ENCODE results near the gene MARCHF3.
"Not testable (repeated sequence)": the region's sequence is repeated elsewhere in the genome, so short reads cannot be mapped to it uniquely, and the experiment has no call there.

The MARCHF3 gene

DNA sequence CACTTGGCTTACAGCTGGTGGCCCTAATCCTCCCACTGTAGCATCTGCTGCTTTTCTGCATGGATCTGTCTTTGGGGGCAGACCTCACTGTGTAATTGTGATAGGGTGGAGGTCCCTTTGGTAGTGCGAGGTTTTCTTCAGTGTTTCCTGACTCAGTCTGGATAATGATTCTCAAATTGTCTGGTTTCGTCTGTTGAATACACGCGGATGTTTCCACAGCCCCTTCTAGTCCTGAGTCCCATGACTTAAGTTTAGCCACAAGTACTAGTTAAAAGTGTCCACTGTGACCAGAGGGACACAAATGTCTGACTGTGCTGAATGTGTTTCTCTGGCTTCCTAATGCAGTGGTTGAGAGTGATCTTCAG is 182.9 kb downstream of the MARCHF3 start:
- DNase-seq (ENCODE audit: low spot score), result no peak

DNA sequence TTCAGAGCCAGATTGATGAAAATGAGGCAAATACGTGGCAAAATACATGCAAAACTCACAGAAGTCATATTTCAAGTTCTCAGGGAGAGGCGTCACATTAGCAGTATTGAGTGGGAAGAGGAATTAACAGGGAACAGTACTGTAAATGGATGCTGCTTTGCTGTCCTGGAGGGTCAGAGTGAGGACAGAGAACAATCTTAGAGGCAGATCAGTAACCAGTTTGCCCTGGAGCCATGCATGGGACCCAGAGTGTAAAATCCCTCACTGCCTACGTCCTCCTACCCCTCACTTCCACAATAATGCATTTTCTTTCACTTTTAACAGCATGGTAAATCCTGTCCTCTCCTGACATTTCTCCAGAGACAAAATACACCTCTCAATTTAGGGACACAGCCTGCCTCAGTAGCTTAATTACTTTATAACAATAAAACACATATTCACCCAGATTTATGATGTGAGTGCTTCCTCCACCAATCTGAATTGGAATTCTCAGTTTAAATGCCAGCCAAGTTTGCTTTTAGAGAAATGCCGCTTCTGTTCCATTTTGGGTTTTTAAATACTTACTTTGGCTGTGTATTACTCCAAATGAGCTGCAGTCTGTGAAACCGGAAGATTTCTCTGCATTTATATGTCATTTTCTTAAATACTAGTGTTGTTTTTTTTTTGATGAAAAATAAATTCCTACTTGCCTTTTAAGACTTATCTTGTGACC is 183.5 kb downstream of the MARCHF3 start:
- no peak for DNase-seq (ENCODE audit: low spot score)

DNA sequence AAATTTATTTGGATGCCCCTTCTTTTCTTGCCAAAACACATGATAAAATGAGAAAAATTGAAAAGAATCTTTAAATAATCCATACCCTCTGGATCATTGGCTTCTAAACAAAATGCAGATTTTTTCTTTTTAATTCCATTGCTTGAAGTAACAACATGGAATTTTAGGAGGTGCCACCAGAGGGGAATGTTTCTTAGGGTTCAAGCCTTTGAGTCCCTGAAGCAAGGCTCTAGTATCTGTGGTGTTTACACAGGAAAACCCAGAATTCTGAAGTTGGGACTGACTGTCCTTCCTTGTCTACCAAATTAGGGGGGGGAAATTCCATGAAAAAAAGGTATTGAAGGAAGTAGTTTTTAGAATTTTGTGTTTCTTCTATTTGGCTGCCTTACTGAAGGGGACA is 184.0 kb downstream of the MARCHF3 start:
- no peak for DNase-seq (ENCODE audit: low spot score)

DNA sequence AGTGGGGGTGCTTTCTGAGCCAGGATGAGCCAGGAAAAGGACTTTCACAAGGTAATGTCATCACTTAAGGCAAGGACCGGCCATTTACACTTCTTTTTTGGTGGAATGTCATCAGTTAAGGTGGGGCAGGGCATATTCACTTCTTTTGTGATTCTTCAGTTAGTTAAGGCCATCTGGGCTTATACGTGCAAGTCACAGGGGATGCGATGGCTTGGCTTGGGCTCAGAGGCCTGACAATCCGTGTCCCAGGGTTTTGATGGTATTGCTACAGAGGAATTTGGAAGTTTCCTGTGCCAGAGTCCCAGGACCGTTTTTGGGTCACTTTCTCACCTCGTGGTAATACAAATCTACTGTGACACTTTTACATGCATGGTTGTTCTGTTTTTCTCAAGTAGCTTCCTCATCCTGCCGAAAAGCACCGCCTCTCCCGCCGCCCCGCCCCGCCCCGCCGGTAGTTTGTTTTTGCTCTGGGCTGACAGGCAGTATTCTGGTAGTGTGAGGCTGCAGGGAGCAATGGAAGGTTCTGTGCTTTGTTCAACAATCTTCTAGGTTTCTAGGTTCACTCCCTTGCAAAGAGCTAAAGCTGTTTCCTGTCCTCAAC is 184.8 kb downstream of the MARCHF3 start:
- DNase-seq (ENCODE audit: low spot score), result peak; percentile 66

DNA sequence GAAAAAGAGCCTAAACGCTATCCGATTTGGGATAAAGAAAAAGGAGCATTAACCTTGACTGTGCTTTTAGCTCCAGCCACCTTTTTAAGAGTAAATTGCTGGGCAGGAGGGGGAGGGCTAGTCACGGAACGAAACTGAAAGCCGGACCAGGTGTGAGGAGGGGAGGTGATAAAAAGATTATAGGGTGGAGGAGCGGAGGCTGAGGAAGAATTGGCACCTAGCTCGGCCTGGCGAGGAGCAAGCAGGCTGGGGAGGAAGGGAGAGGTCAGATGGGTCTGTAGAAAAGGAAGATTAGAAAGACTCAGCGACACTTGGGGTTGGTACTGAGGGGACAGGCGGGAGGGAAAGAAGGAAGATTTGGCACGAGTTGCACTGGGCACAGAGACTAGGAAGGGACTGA is 187.0 kb downstream of the MARCHF3 start:
- not testable (repeated sequence) for DNase-seq (ENCODE audit: low spot score)

DNA sequence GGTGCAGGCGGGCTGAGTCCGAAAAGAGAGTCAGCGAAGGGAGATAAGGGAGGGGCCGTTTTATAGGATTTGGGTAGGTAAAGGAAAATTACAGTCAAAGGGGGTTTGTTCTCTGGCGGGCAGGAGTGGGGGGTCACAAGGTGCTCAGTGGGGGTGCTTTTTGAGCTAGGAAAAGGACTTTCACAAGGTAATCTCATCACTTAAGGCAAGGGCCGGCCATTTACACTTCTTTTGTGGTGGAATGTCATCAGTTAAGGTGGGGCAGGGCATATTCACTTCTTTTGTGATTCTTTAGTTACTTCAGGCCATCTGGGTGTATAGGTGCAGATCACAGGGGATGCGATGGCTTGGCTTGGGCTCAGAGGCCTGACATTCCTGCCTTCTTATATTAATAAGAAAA is 191.0 kb downstream of the MARCHF3 start:
- DNase-seq (ENCODE audit: low spot score), result not testable (repeated sequence)

DNA sequence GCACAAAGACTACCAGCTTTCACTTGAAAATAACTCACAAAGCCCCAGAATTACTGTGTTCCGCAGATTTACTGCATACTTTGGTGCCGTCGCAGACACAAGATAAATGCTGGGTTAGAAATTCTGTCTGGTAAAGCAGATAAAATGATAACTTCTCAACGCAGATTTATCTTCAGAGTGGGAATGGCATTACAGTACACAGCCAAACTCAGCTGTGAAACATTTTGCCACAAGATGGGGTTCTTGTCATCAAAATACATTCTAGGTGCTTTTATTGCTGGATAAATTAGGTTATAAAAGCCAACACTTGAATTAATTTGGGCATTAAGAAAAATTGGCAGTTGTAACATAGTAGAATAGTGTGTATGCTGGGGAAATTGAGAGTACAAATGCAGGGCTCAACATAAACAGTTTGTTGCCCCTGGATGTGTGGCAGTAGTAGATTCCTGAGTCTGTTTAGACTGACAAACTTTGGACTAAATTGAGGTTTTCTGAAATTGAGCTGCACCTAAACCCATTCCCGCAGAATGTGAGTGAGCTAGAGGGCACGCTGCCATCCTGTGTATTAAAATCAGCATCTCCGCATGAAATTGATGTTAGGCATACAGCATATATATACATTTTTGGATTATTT is 192.3 kb downstream of the MARCHF3 start:
- DNase-seq (ENCODE audit: low spot score), result no peak

DNA sequence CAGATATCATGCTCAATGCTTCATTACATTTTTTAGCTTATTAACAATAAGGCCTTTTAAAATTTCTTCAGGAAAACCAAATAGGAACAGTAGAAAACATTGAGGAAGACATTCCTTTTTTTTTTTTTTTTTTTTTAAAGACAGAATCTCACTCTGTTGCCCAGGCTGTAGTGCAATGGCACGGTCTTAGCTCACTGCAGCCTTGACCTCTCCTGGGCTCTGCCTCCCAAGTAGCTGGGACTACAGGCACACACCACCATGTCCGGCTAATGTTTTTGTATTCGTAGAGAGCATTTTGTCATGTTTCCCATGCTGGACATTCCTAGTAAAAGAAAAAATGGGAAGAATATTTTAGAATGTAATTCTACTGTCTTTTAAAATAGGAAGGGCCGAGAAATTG is 193.1 kb downstream of the MARCHF3 start:
- DNase-seq (ENCODE audit: low spot score), result no peak

DNA sequence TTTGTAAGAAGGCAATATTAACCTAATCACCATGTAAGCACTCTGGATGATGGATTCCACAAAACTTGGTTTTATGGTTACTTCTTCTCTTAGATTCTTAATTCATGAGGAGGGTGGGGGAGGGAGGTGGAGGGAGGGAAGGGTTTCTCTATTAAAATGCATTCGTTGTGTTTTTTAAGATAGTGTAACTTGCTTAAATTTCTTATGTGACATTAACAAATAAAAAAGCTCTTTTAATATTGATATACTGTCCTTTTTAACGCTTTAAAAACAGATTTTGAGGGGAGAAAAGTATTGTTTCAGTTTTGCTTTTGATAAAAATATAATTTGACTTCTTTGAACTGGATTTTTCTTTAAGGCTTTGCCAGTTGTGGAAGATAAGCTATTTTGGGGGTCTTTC is 193.6 kb downstream of the MARCHF3 start:
- DNase-seq (ENCODE audit: low spot score), result no peak

DNA sequence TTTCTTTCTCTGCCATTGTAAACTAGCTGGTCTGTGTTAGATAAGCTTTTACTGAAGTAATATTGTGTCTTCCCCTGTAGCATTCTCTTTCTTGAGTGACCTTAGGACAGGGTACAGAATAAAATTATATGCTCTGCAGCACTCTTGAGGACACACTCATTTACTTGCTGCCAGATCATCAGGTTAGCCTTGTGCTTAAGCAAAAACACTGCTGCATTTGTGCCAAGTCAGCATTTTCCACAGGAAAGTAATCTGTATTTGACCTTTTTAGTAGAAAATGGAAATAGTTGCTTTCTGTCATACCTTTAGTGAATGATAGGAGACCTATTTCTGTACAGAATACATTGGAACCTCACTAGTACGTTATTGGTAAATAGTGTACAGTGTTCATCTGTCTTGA is 199.2 kb downstream of the MARCHF3 start:
- DNase-seq (ENCODE audit: low spot score), result no peak

DNA sequence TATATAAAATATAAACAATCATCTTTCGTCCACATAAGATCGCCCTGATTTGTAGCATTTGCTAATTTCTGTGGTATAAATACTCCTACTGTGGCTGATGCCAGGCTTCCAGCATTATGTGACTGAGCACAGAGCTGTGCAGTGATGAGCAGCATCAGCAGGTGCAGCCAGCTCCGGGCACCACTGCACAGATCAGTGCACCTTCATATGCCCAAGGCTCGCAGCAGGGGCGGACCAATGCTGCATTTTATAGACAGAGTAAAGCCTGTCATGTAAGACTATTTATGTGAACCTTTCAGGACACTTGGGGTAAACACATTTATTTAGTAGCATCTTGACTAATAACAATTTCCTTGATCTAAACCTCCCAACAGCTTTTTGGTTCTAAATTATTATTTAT is 200.3 kb downstream of the MARCHF3 start:
- no peak for DNase-seq (ENCODE audit: low spot score)

DNA sequence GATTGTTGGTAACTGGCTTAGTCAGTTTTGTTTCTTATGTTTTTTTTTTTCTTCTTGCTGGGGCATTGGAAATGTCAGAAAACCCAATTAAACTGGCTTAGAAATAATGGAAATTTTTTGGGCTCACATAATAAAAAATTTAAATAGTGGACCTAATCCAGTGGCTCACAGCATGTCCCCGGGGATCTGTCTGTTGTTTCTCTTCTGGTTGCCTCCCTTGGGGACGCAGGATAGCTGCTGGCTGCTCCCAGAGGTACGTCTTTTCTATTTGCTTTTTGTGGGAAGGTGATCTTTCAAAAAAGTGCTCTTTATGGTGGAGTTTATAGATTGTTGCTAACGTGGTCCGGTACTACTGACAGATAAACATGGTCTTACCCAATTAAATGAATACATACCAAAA is 201.3 kb downstream of the MARCHF3 start:
- DNase-seq (ENCODE audit: low spot score), result no peak

DNA sequence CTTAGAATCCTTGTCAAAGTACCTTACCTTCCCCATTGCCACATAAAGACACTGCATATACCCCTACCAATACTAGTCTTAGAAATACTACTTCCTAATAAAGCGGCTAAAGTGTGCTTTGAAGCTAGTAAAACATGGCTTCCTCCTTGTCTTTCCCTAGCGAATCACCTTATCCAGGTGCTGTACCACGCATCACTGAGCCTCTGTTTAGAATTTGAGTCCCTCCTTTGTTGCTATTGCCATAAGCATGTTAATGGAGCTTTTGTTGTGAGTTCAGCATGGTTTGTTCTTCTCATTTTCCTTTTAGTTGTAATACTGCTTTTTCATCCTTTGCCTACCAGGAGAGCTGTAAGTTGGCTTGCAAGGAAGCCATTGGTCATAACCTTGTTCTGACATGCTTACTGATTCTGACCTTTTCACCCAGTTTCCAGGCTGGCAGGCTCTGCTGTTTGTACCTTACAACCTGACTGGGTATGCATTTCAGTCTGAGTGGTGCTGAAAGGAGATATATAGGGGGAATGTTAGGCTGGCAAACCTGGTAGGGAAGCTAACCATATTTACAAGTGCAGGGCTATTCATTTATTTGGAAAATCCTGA is 203.6 kb downstream of the MARCHF3 start:
- DNase-seq (ENCODE audit: low spot score), result no peak

DNA sequence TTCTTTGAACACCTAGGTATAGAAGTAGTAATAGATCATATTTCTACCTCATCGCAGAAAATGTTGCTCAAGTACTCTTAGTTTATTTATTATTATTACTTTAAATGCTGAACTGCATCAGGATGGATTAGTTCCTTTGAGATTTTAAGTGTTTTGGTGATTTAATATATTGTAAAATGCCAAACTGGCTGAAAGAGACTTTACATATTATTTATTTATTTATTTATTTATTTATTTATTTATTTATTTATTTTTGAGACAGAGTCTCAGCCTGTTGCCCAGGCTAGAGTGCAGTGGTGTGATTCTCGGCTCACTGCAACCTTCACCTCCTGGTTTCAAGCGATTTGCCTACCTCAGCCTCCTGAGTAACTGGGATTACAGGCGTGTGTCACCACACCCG is 211.1 kb downstream of the MARCHF3 start:
- DNase-seq (ENCODE audit: low spot score), result no peak

DNA sequence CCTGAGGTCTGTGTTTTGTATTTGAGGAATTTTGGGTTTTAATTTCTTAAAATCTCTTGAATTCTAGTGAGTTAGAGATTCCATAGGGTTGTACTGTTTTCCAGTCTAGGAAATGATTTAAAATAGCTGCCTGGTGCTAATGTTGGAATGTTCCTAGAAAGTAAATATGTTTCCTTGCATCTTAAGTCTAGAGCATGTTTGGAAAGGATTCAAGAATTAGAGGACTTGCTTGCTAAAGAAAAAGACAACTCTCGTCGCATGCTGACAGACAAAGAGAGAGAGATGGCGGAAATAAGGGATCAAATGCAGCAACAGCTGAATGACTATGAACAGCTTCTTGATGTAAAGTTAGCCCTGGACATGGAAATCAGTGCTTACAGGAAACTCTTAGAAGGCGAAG is 211.6 kb downstream of the MARCHF3 start:
- no peak for DNase-seq (ENCODE audit: low spot score)
